Osteocyte (in vitro differentiated cells): ENCODE results near the gene SCRN3. TPM values are rescaled to one million over a fixed set of nuclear protein-coding genes. Genes with fewer than 3 reads are reported as not detected.
A peak's percentile ranks its signal among the peaks of the same experiment; 100 is the strongest.
"Not testable (repeated sequence)": the region's sequence is repeated elsewhere in the genome, so short reads cannot be mapped to it uniquely, and the experiment has no call there.

ENCODE experiments used
- DNase-seq: peaks from one replicate; pipeline ENCODE4 v3.0.0; 2021; ENCODE audit warnings: mixed read lengths; ENCODE audit not compliant: unreplicated experiment; ENCODE audit errors: extremely low spot score
- H3K27ac Mint-ChIP-seq: one replicate; pipeline ENCODE4 v1.8.0; 2021; ENCODE audit warnings: mild to moderate bottlenecking, mixed read lengths; ENCODE audit not compliant: unreplicated experiment
- H3K27me3 Mint-ChIP-seq: one replicate; pipeline ENCODE4 v1.8.0; 2021; ENCODE audit warnings: mixed read lengths; ENCODE audit not compliant: unreplicated experiment
- H3K36me3 Mint-ChIP-seq: one replicate; pipeline ENCODE4 v1.8.0; 2021; ENCODE audit warnings: mixed read lengths; ENCODE audit not compliant: unreplicated experiment
- H3K4me1 Mint-ChIP-seq: one replicate; pipeline ENCODE4 v1.8.0; 2021; ENCODE audit warnings: mixed read lengths; ENCODE audit not compliant: unreplicated experiment
- H3K4me3 Mint-ChIP-seq: one replicate; pipeline ENCODE4 v1.8.0; 2021; ENCODE audit warnings: mild to moderate bottlenecking, moderate library complexity, mixed read lengths; ENCODE audit not compliant: unreplicated experiment
- H3K9me3 Mint-ChIP-seq: one replicate; pipeline ENCODE4 v1.8.0; 2021; ENCODE audit warnings: mixed read lengths; ENCODE audit not compliant: unreplicated experiment
- CTCF ChIP-seq: fragments of 200-600 bp; sonication (generic); IDR thresholded peaks from 2 replicates; pipeline ENCODE4 v1.5.0; 2021; ENCODE audit warnings: antibody characterized with exemption, mild to moderate bottlenecking, moderate library complexity
- long read RNA-seq: library from polyadenylated mRNA; unstranded; transcript quantifications from one replicate; pipeline ENCODE4 v2.0.0, GENCODE V29; 2021
- total RNA-seq: library from RNA; stranded (reverse); gene quantifications from 2 replicates; pipeline ENCODE4 v1.2.1, GENCODE V29; 2021

SCRN3 gene
- total RNA-seq, result 35.1 and 35.2 TPM in 2 replicates
- long read RNA-seq, transcript SCRN3-201 (8 exons, 3,037 nt), result major isoform, 54 of 98 reads
- long read RNA-seq, transcript SCRN3-214 (4 exons, 943 nt), result minor isoform, 6 of 98 reads
- long read RNA-seq, partial matches to known transcripts, result 3 of 98 reads
- long read RNA-seq, other reads (novel, unspliced or antisense), result 31 of 98 reads

DNA sequence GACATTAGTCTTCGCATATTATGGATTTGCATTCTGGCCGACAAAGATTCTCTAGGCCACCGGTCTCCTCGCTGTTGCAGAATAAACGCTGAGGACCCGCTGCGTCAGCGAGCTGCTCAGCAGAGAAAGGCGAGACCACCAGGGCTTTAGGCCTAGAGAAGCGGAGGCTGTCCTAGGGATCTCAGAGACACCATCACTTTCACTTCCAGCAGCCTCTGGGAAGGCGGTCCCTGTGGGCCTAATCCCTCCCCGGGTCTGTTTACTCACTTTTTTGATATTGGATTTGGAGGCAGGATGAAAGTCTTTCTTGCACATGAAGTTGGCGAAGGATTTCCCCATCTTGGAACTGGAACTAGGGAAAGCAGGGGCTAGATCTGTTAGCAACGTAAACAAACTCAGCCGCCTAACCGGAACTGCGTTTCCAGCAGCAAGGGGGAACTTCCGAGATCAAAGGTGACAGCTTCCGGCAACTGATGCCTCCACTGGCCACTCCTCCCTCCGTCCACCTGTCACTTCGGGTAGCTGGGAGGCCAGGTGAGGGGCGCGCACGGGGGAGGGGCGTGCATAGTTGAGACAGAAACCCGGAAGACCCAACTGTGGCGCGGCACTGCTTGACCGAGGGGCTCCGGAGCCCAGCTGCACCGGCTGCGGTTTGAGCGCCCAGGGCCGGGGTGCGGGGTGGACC is at the start of gene SCRN3:
TSS of gene SCRN3 (plus strand) at position 447 of the 685 bp plus-strand sequence. CDS start 2,554 bp downstream, outside the sequence.
- no peak for TF ChIP-seq CTCF
- Mint-ChIP-seq H3K36me3 (peaks cover 20% of the 10 kb centered on the region), H3K4me3 (peak within 1 kb of the TSS; percentile 99), H3K27ac (peak within 1 kb of the TSS; percentile 99), H3K9me3 (no peaks in the 10 kb centered on the region), H3K4me1 (peaks cover 39% of the 10 kb centered on the region), H3K27me3 (no peaks in the 10 kb centered on the region)
- no peak for DNase-seq

- H3K9me3 Mint-ChIP-seq, result no peaks in the 10 kb centered on the region
- no peak for DNase-seq
- peak; percentile 51 for TF ChIP-seq CTCF
- peaks cover 15% of the 10 kb centered on the region for H3K27me3 Mint-ChIP-seq
- H3K27ac Mint-ChIP-seq, result no peak overlapping the region
- peaks cover 31% of the 10 kb centered on the region for H3K36me3 Mint-ChIP-seq
- peaks cover 2% of the 10 kb centered on the region for H3K4me1 Mint-ChIP-seq
- no peak overlapping the region for H3K4me3 Mint-ChIP-seq
These were observed 45.5 kb upstream of the SCRN3 start for GRCh38 chr2:174350018-174350417.

- Mint-ChIP-seq H3K27me3 (peaks cover 11% of the 10 kb centered on the region), H3K4me3 (no peak overlapping the region), H3K27ac (no peak overlapping the region), H3K9me3 (no peaks in the 10 kb centered on the region), H3K36me3 (peaks cover 31% of the 10 kb centered on the region), H3K4me1 (no peaks in the 10 kb centered on the region)
- DNase-seq, result no peak
- no peak for TF ChIP-seq CTCF
These were observed 44.8 kb upstream of the SCRN3 start for GRCh38 chr2:174350593-174351181.

DNA sequence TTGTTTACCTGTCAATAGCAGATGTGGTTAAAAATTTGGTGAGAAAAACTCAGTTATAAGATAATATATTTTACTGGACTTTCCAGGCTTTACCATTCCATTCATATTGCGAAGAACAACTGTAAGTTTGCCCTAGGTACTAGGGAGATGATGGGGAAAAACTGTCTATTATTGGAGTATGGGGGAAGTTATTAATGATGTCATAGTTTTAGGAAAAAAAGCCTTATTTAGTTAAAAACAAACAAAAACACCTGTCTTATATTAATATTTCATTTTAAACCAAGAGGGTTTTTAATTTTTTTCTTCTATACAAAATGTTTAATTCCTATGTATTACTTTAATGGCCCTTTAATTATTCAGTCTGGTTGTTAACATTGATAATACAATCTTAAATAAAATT is 42.5 kb upstream of the SCRN3 start:
- Mint-ChIP-seq H3K4me3 (no peak overlapping the region), H3K36me3 (peaks cover 22% of the 10 kb centered on the region), H3K27ac (no peak overlapping the region), H3K9me3 (no peaks in the 10 kb centered on the region), H3K4me1 (no peaks in the 10 kb centered on the region), H3K27me3 (no peaks in the 10 kb centered on the region)
- DNase-seq, result no peak
- TF ChIP-seq CTCF, result no peak

GRCh38 chr2:174356347-174356746 is 39.2 kb upstream of the SCRN3 start:
- no peak overlapping the region for H3K4me3 Mint-ChIP-seq
- no peaks in the 10 kb centered on the region for H3K27me3 Mint-ChIP-seq
- no peaks in the 10 kb centered on the region for H3K4me1 Mint-ChIP-seq
- H3K36me3 Mint-ChIP-seq, result peaks cover 19% of the 10 kb centered on the region
- no peak for DNase-seq
- no peaks in the 10 kb centered on the region for H3K9me3 Mint-ChIP-seq
- TF ChIP-seq CTCF, result no peak
- no peak overlapping the region for H3K27ac Mint-ChIP-seq

- not testable (repeated sequence) for DNase-seq, H3K4me1 Mint-ChIP-seq, H3K4me3 Mint-ChIP-seq, H3K27me3 Mint-ChIP-seq, H3K27ac Mint-ChIP-seq, H3K9me3 Mint-ChIP-seq
- H3K36me3 Mint-ChIP-seq, result peaks cover 34% of the 10 kb centered on the region
These were observed 35.9 kb upstream of the SCRN3 start for GRCh38 chr2:174359663-174360062.
